ENCODE measurements around the gene UNC13B.

GRCh38 chr9:35395076-35395705 is 233.4 kb downstream of the UNC13B start:
- TF ChIP-seq CTCF (IDR thresholded peaks at IDR 0.05; ENCODE audit: control extremely low read depth in 1 of 3, insufficient read depth in 1 of 3, low read depth in 1 of 3, low read length in 3 of 3): no peak
- no peak for TF ChIP-seq RNF2 (IDR thresholded peaks at IDR 0.05; ENCODE audit: borderline replicate concordance, low read depth, low read length, missing control alignments, poor library complexity, severe bottlenecking)
- no peak for TF ChIP-seq TCF12 (IDR thresholded peaks at IDR 0.05; ENCODE audit: low read depth, low read length)
- no peak for TF ChIP-seq ATF3 (IDR thresholded peaks at IDR 0.05; ENCODE audit: insufficient read depth, low read depth, low read length)
- no peak for TF ChIP-seq SIX5 (IDR thresholded peaks at IDR 0.05; ENCODE audit: low read depth, low read length)
- TF ChIP-seq TAF1 (IDR thresholded peaks at IDR 0.05; ENCODE audit: low read depth, low read length): no peak
- no peak for TF ChIP-seq SIN3A (conservative IDR thresholded peaks at IDR 0.05 in 1 of 2, IDR thresholded peaks at IDR 0.05 in 1 of 2; ENCODE audit: low read depth in 1 of 2, low read length in 2 of 2)
- no peak for TF ChIP-seq RXRA (IDR thresholded peaks at IDR 0.05; ENCODE audit: insufficient read depth, low read depth, low read length)
- no peak for TF ChIP-seq ZNF274 (IDR thresholded peaks at IDR 0.05; ENCODE audit: borderline replicate concordance, extremely low read depth, low read length)
- TF ChIP-seq EGR1 (IDR thresholded peaks at IDR 0.05; ENCODE audit: borderline replicate concordance, low read depth, low read length): no peak
- no peak for TF ChIP-seq RBBP5 (IDR thresholded peaks at IDR 0.05; ENCODE audit: borderline replicate concordance, low read depth, low read length)
